A673 (cell line): ENCODE results near the gene KIF3A. TPM values are rescaled to one million over a fixed set of nuclear protein-coding genes. Genes with fewer than 3 reads are reported as not detected.
A peak's percentile ranks its signal among the peaks of the same experiment; 100 is the strongest.

Experiments
- BruUV-seq: library from RNA; stranded (reverse); fragments of 400-500 nt; replicated peaks from 2 replicates; lab custom pipeline; 2021; lab: Mats Ljungman, UMichigan
- CTCF ChIA-PET: fragments of 300-600 bp; sonication (Branson Sonifier 250); formaldehyde crosslinking; loops from one replicate; lab custom pipeline; 2022; ENCODE audit warnings: antibody characterized with exemption; lab: Charles Lee
- POLR2A ChIA-PET: fragments of 300-600 bp; sonication (Branson Sonifier 250); formaldehyde crosslinking; loops from one replicate; lab custom pipeline; 2022; ENCODE audit warnings: antibody characterized with exemption; ENCODE audit not compliant: low non-redundant PET; lab: Charles Lee
- DNase-seq: peaks from one replicate; pipeline ENCODE4 v3.0.0-alpha.2; 2015; ENCODE audit warnings: low spot score
- H3K27ac ChIP-seq: fragments of 200-600 bp; sonication (generic); 2 replicates; pipeline ENCODE4 v1.5.1; 2016; ENCODE audit warnings: mixed run types, low read depth, mild to moderate bottlenecking, mixed read lengths, antibody characterized with exemption, low read length; ENCODE audit not compliant: poor library complexity, severe bottlenecking
- H3K27me3 ChIP-seq: fragments of 200-600 bp; sonication (generic); replicated peaks from 2 replicates; pipeline ENCODE4 v1.6.1; 2017; ENCODE audit warnings: mixed run types, low read depth, mild to moderate bottlenecking, mixed read lengths, antibody characterized with exemption, low read length; ENCODE audit not compliant: insufficient read depth, poor library complexity
- H3K36me3 ChIP-seq: fragments of 200-600 bp; sonication (generic); 2 replicates; pipeline ENCODE4 v1.6.1; 2016; ENCODE audit warnings: mixed run types, mild to moderate bottlenecking, mixed read lengths, antibody characterized with exemption, low read length; ENCODE audit not compliant: insufficient read depth, poor library complexity, severe bottlenecking
- H3K4me1 ChIP-seq: fragments of 200-600 bp; sonication (generic); 2 replicates; pipeline ENCODE4 v1.6.1; 2017; ENCODE audit warnings: mixed run types, mild to moderate bottlenecking, mixed read lengths, antibody characterized with exemption, low read length; ENCODE audit not compliant: insufficient read depth, poor library complexity, severe bottlenecking
- H3K4me3 ChIP-seq: fragments of 200-600 bp; sonication (generic); 2 replicates; pipeline ENCODE4 v1.5.1; 2016; ENCODE audit warnings: low read depth, mixed run types, mild to moderate bottlenecking, mixed read lengths, low read length; ENCODE audit not compliant: poor library complexity, severe bottlenecking
- H3K9me3 ChIP-seq: fragments of 200-600 bp; sonication (generic); 2 replicates; pipeline ENCODE4 v1.6.1; 2016; ENCODE audit warnings: mixed run types, low read depth, mild to moderate bottlenecking, mixed read lengths, antibody characterized with exemption, low read length; ENCODE audit not compliant: poor library complexity, severe bottlenecking
- EZH2 ChIP-seq: fragments of 200-600 bp; sonication (generic); IDR thresholded peaks from 2 replicates; pipeline ENCODE4 v1.6.1; 2017; ENCODE audit warnings: borderline replicate concordance, low read depth, mild to moderate bottlenecking, mixed read lengths, antibody characterized with exemption, low read length; ENCODE audit not compliant: poor library complexity, severe bottlenecking
- intact Hi-C: fragments of 100-400 bp; cut with micrococcal nuclease; formaldehyde crosslinking; loops from one replicate; pipeline ENCODE4 v1.10.0; 2022; ENCODE audit not compliant: unreplicated experiment
- total RNA-seq: library from RNA; stranded (reverse); gene quantifications from 2 replicates; pipeline ENCODE4 v1.2.3, GENCODE V29; 2021
- TF ChIP-seq, protein P1 (sequence below): fragments of 300-800, 200-600 bp; sonication (generic); conservative IDR thresholded peaks from 2 replicates; pipeline ENCODE4 v1.5.1; 2017; ENCODE audit warnings: low read depth, mild to moderate bottlenecking, antibody characterized with exemption, low read length, moderate library complexity, mixed read lengths

KIF3A gene
- total RNA-seq, 1 experiment from 2014 or later = 19.1 TPM

DNA sequence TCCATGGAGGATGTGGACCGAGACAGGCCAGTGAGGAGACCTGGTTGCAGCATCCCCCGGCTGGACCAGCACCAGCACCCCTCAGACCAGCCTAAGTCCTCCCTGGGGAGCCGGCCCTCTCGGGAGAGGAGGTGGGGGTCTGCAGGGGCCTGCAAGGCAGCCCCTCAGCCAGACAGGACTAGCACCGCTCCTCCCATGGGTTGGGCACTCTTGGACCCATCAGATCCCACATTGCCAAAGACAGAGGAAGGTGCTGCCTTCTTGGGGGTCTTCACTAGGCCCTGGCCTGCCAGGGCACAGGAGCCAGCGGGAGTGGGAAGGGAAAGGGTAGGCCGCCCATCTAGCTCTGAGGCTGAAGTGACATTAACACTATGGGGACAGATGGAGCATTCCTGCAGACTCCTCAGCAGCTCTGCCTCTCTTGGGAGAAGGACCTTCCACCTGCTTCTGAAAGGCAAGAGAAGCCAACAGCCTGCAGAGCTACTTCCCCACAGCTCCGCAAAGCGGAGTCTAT is 72.6 kb downstream of the KIF3A start:
- no peak for DNase-seq
- Histone ChIP-seq H3K4me1 (peaks cover 6% of the 10 kb centered on the region), H3K27me3 (no peaks in the 10 kb centered on the region), H3K9me3 (no peaks in the 10 kb centered on the region), H3K36me3 (no peaks in the 10 kb centered on the region), H3K27ac (no peak overlapping the region), H3K4me3 (no peak overlapping the region)
- intact Hi-C loops = no loop called here
- POLR2A ChIA-PET = no interaction called here
- CTCF ChIA-PET = no interaction called here
- TF ChIP-seq EZH2 = no peak
- TF ChIP-seq, protein P1, sequence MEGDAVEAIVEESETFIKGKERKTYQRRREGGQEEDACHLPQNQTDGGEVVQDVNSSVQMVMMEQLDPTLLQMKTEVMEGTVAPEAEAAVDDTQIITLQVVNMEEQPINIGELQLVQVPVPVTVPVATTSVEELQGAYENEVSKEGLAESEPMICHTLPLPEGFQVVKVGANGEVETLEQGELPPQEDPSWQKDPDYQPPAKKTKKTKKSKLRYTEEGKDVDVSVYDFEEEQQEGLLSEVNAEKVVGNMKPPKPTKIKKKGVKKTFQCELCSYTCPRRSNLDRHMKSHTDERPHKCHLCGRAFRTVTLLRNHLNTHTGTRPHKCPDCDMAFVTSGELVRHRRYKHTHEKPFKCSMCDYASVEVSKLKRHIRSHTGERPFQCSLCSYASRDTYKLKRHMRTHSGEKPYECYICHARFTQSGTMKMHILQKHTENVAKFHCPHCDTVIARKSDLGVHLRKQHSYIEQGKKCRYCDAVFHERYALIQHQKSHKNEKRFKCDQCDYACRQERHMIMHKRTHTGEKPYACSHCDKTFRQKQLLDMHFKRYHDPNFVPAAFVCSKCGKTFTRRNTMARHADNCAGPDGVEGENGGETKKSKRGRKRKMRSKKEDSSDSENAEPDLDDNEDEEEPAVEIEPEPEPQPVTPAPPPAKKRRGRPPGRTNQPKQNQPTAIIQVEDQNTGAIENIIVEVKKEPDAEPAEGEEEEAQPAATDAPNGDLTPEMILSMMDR = no peak
- no TSS peak for BruUV-seq

DNA sequence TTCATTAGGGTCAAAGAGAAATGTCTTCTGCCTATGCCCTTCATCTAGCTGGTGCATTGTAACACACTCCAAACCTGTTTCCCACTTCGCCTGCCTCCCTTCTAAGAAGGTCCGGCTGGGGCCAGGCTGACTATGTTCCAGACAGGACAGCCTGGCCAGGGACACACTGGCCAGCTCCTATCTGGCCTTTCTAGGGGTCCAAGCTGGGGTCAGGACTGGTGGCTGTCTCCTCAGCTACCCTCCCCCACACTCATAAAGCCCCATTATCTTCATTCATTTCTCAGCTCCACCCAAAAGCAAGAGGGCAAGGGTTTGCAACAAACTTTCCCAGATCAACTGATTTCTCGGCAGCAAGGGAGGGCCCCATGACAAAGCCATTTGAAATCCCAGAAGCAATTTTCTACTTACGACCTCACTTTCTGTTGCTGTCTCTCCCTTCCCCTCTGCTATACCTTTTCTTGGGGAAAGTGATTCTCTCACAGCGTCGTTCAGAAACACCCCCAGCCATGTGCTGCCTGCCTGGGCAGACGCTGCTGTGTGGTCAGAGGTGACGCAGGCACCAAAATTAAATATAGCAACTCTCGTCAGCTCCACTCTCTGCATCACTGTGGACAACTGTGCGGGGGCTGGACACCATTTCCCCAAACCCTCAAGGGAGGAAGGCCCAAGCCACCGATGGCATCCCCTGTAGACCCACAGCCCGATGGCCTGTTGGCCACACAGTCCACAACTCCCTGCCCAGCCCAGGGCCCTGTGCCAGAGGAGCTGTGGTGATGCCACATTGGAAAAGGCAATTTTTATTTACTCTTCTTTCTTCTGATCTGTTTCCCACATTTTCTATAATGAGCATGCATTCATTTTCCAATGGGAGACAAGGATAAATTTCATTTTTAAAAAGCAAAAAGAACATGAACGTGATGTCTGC is 73.3 kb downstream of the KIF3A start:
- no peaks in the 10 kb centered on the region for H3K36me3 ChIP-seq
- no peaks in the 10 kb centered on the region for H3K9me3 ChIP-seq
- intact Hi-C loops = no loop called here
- H3K27ac ChIP-seq = no peak overlapping the region
- no peak overlapping the region for H3K4me3 ChIP-seq
- TF ChIP-seq EZH2 = no peak
- TF ChIP-seq, protein P1 = no peak
- no peaks in the 10 kb centered on the region for H3K27me3 ChIP-seq
- peaks cover 6% of the 10 kb centered on the region for H3K4me1 ChIP-seq
- POLR2A ChIA-PET = no interaction called here
- no TSS peak for BruUV-seq
- DNase-seq = no peak
- CTCF ChIA-PET = no interaction called here

DNA sequence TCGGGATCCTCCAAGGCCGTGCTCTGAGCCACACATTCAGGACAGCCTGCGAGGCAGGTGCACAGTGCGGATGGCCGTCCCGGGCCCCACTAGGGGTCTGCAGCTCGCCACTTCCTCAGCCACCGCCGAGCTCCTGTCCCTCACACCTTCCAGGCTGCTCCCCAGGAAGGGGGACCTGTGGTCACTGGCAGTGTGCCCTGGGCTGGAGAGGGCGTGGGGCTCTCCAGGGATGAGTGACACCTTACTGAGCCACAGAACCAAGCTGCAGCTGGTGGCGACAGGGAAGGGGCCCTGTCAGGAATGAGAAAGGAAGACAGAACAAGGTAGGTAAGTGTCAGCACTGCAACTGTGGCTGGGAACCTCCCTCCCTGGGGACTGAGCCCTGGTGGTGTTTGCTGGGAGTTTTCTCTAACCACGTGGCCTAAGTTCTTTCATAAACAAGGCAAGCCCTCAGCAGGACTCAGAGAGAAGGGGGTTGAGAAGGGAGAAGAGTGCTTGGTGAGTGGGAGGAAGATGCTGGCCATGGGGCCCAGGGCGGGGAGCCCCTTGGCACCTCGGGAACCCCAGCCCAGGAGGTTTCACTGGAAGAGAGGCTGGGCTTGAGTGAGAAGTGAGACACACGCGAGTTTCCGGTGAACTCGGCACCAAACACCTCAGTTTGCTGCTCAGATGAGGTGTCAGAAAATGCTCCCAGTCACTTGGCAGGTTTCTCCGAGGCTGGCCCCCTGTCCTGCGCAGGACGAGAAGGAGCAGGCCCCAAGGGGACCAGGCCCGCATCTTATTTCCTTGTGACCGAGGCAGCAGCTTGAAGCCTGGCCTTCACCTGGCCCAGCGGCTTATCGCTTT is 74.2 kb downstream of the KIF3A start:
- no peaks in the 10 kb centered on the region for H3K36me3 ChIP-seq
- ChIA-PET POLR2A (no interaction called here), CTCF (no interaction called here)
- H3K4me1 ChIP-seq = peaks cover 6% of the 10 kb centered on the region
- no peak overlapping the region for H3K4me3 ChIP-seq
- peak; percentile 54 for DNase-seq
- BruUV-seq = no TSS peak
- intact Hi-C loops = no loop called here
- no peaks in the 10 kb centered on the region for H3K27me3 ChIP-seq
- H3K9me3 ChIP-seq = no peaks in the 10 kb centered on the region
- H3K27ac ChIP-seq = no peak overlapping the region
- no peak for TF ChIP-seq EZH2
- TF ChIP-seq, protein P1 = no peak
